Activated CD4-positive, alpha-beta T cell treated with anti-CD3 and anti-CD28 coated beads, Interleukin-10, Interleukin-2, amounts not matched to agents 100 ng/mL and 50 ng/mL, durations not matched to agents 16 hours and 8 hours (primary cell): Measurements from ENCODE around the gene VEGFA.

ENCODE experiments used
- DNase-seq: peaks from one replicate; pipeline ENCODE4 v3.0.0-alpha.2; 2020

Gene VEGFA

GRCh38 chr6:43826730-43827129, 56.7 kb downstream of the VEGFA start:
- DNase-seq: no peak

GRCh38 chr6:43827898-43828297, 57.9 kb downstream of the VEGFA start:
- DNase-seq: no peak

- no peak for DNase-seq
Measured at GRCh38 chr6:43828711-43829110, 58.7 kb downstream of the VEGFA start.

- DNase-seq: no peak
Measured at GRCh38 chr6:43829470-43829869, 59.5 kb downstream of the VEGFA start.

- DNase-seq: no peak
Measured at GRCh38 chr6:43830775-43831174, 60.8 kb downstream of the VEGFA start.

- no peak for DNase-seq
Measured at GRCh38 chr6:43831191-43831590, 61.2 kb downstream of the VEGFA start.

GRCh38 chr6:43833223-43833995, 63.4 kb downstream of the VEGFA start:
- DNase-seq: no peak

GRCh38 chr6:43833996-43834390, 64.0 kb downstream of the VEGFA start:
- no peak for DNase-seq

- DNase-seq: no peak
Measured at GRCh38 chr6:43834528-43835155, 64.6 kb downstream of the VEGFA start.

- no peak for DNase-seq
Measured at GRCh38 chr6:43835872-43836419, 65.9 kb downstream of the VEGFA start.
